Glutamatergic neuron (in vitro differentiated cells): Measurements from ENCODE around the gene RINT1. TPM values are rescaled to one million over a fixed set of nuclear protein-coding genes. Genes with fewer than 3 reads are reported as not detected.
A peak's percentile ranks its signal among the peaks of the same experiment; 100 is the strongest.

Experiments used
- DNase-seq: peaks from one replicate; pipeline ENCODE4 v3.0.0; 2022
- H3K27ac Mint-ChIP-seq: one replicate; pipeline ENCODE4 v1.8.0; 2020; ENCODE audit warnings: mild to moderate bottlenecking, mixed read lengths, inconsistent platforms; ENCODE audit not compliant: unreplicated experiment
- H3K27me3 Mint-ChIP-seq: one replicate; pipeline ENCODE4 v1.8.0; 2020; ENCODE audit warnings: mild to moderate bottlenecking, moderate library complexity, mixed read lengths, inconsistent platforms; ENCODE audit not compliant: unreplicated experiment
- H3K36me3 Mint-ChIP-seq: one replicate; pipeline ENCODE4 v1.8.0; 2020; ENCODE audit warnings: mild to moderate bottlenecking, mixed read lengths, inconsistent platforms; ENCODE audit not compliant: unreplicated experiment
- H3K4me1 Mint-ChIP-seq: one replicate; pipeline ENCODE4 v1.8.0; 2020; ENCODE audit warnings: mild to moderate bottlenecking, low read depth, mixed read lengths, inconsistent platforms; ENCODE audit not compliant: unreplicated experiment
- H3K4me3 Mint-ChIP-seq: one replicate; pipeline ENCODE4 v1.8.0; 2020; ENCODE audit warnings: mild to moderate bottlenecking, mixed read lengths, inconsistent platforms; ENCODE audit not compliant: unreplicated experiment
- H3K9me3 Mint-ChIP-seq: one replicate; pipeline ENCODE4 v1.8.0; 2020; ENCODE audit warnings: mild to moderate bottlenecking, moderate library complexity, mixed read lengths, inconsistent platforms; ENCODE audit not compliant: unreplicated experiment
- CTCF ChIP-seq: fragments of 200-600 bp; sonication (generic); IDR thresholded peaks from one replicate; pipeline ENCODE4 v1.5.0; 2021; ENCODE audit not compliant: partially characterized antibody, unreplicated experiment
- total RNA-seq: library from RNA; stranded (reverse); fragmentation: NEBNext Ultra II Directional; extraction: Animal tissue kit (Norgen Biotek cat#: 25700); gene quantifications from one replicate; pipeline ENCODE4 v1.2.1, GENCODE V29; 2021; ENCODE audit not compliant: unreplicated experiment

RINT1 gene
- total RNA-seq, 1 donor from 2014 or later = 23.4 TPM

- H3K36me3 Mint-ChIP-seq = peaks cover 4% of the 10 kb centered on the region
- peak within 1 kb of the TSS; percentile 48 for H3K27ac Mint-ChIP-seq
- peak within 1 kb of the TSS; percentile 93 for H3K4me3 Mint-ChIP-seq
- no peaks in the 10 kb centered on the region for H3K9me3 Mint-ChIP-seq
- TF ChIP-seq CTCF = no peak
- DNase-seq = peak; percentile 96
- H3K4me1 Mint-ChIP-seq = no peaks in the 10 kb centered on the region
- H3K27me3 Mint-ChIP-seq = peaks cover 2% of the 10 kb centered on the region
Observed at GRCh38 chr7:105581066-105581811, 49.2 kb downstream of the RINT1 start, which contains the start of gene EFCAB10. Gene EFCAB10, minus strand, starts transcription at chr7:105581493. Its CDS starts 30 bp downstream, at chr7:105581463.

- no peaks in the 10 kb centered on the region for H3K4me1 Mint-ChIP-seq
- no peak for DNase-seq
- H3K27ac Mint-ChIP-seq = no peak overlapping the region
- peaks cover 4% of the 10 kb centered on the region for H3K36me3 Mint-ChIP-seq
- no peak overlapping the region for H3K4me3 Mint-ChIP-seq
- no peak for TF ChIP-seq CTCF
- H3K9me3 Mint-ChIP-seq = no peaks in the 10 kb centered on the region
- H3K27me3 Mint-ChIP-seq = peaks cover 2% of the 10 kb centered on the region
Observed at GRCh38 chr7:105583061-105583460, 51.1 kb downstream of the RINT1 start.

- Mint-ChIP-seq H3K4me1 (no peaks in the 10 kb centered on the region), H3K9me3 (no peaks in the 10 kb centered on the region), H3K36me3 (peaks cover 4% of the 10 kb centered on the region), H3K27ac (no peak overlapping the region), H3K4me3 (no peak overlapping the region), H3K27me3 (peaks cover 3% of the 10 kb centered on the region)
- no peak for DNase-seq
- no peak for TF ChIP-seq CTCF
Observed at GRCh38 chr7:105584165-105584564, 52.2 kb downstream of the RINT1 start.

- H3K4me3 Mint-ChIP-seq = no peak overlapping the region
- no peak overlapping the region for H3K27ac Mint-ChIP-seq
- no peak for TF ChIP-seq CTCF
- H3K9me3 Mint-ChIP-seq = no peaks in the 10 kb centered on the region
- peaks cover 4% of the 10 kb centered on the region for H3K36me3 Mint-ChIP-seq
- H3K4me1 Mint-ChIP-seq = no peaks in the 10 kb centered on the region
- H3K27me3 Mint-ChIP-seq = peaks cover 3% of the 10 kb centered on the region
- no peak for DNase-seq
Observed at GRCh38 chr7:105585850-105586500, 54.0 kb downstream of the RINT1 start.
